Activated CD4-positive, alpha-beta T cell treated with anti-CD3 and anti-CD28 coated beads for 36 hours (primary cell): ENCODE data around the gene SUPT5H. TPM values are rescaled to one million over a fixed set of nuclear protein-coding genes. Genes with fewer than 3 reads are reported as not detected.

Source experiments
- ATAC-seq: fragments of 200-7000 bp; cut with Tn5 transposase; one replicate; pipeline ENCODE4 v1.10.0; 2021; ENCODE audit warnings: mild to moderate bottlenecking, moderate library complexity
- CTCF ChIA-PET: fragments of 350-600 bp; sonication (Branson Sonifier 250); formaldehyde crosslinking; loops from one replicate; lab custom pipeline; 2021; ENCODE audit warnings: antibody characterized with exemption; lab: Charles Lee
- POLR2A ChIA-PET: fragments of 350-600 bp; sonication (Branson Sonifier 250); formaldehyde crosslinking; loops from one replicate; lab custom pipeline; 2021; ENCODE audit warnings: antibody characterized with exemption, inconsistent platforms; lab: Charles Lee
- DNase-seq: peaks from one replicate; pipeline ENCODE4 v3.0.0-alpha.2; 2020
- H3K27ac Mint-ChIP-seq: one replicate; pipeline ENCODE4 v1.8.0; 2021; ENCODE audit warnings: mixed read lengths
- H3K27me3 Mint-ChIP-seq: one replicate; pipeline ENCODE4 v1.8.0; 2021; ENCODE audit warnings: mixed read lengths
- H3K36me3 Mint-ChIP-seq: one replicate; pipeline ENCODE4 v1.8.0; 2021; ENCODE audit warnings: low read depth, mixed read lengths
- H3K4me1 Mint-ChIP-seq: one replicate; pipeline ENCODE4 v1.8.0; 2021; ENCODE audit warnings: mixed read lengths
- H3K4me3 Mint-ChIP-seq: one replicate; pipeline ENCODE4 v1.8.0; 2021; ENCODE audit warnings: mild to moderate bottlenecking, moderate library complexity, mixed read lengths
- H3K9me3 Mint-ChIP-seq: one replicate; pipeline ENCODE4 v1.8.0; 2021; ENCODE audit warnings: low read depth, mixed read lengths
- intact Hi-C, 2 experiments: fragments of 100-400 bp; cut with DNase I in 1 of 2; cut with micrococcal nuclease in 1 of 2; formaldehyde crosslinking; loops; one replicate each; pipeline versions ENCODE4 v1.14.2 to v1.15.1; 2022 to 2024; cut with DNase I, micrococcal nuclease
- total RNA-seq, 2 experiments: library from RNA; stranded (reverse); gene quantifications; one replicate each; pipeline ENCODE4 v1.2.3, GENCODE V29; 2021

The SUPT5H gene
- 100 to 1,000 TPM; 157 to 165 TPM for total RNA-seq

DNA sequence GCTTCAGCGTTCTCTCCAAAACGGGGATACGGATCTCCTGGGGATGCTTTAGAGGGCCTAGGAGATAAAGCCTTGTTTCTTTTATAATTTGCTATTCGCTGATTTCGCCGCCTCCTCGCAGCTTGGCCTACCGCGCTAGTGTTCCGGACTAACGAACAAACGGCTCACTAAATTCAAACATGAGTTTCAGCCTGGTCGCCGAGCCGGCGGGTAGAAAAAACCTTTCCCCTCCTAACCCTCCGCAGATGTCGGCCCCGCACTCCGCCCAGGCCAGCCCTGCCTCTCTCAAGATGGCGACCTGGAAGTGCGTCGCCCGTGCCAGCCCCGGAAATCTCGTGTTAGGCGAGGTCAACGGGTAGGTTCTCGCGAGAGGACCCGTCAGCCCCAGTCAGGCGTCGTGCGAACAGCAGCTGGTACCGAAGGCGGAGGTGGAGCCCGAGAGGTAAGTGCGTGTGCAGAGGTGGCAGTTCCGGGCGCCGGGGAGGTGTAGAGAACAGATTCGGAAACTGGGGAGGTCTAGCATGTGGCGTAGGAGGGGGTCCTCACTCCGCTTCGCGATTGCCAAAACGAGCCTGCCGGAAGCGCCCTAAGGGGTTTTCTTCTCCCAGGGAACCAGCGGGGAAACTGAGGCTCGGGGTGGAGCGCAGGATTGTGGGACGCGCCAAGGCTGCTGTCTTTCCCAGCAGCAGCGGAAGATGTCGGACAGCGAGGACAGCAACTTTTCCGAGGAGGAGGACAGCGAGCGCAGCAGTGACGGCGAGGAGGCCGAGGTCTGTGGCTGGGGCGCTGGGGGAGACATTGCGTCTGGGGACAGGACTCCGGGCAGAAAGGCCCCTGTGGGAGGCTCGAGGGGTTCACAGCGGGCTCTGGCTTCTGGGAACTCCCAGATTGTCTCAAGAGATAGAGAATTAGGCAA is at the start of gene SUPT5H:
TSS of gene SUPT5H (plus strand) at position 387 of the 916 bp plus-strand sequence. CDS start at position 696, 309 bp downstream.
- DNase-seq: peak; percentile 99
- Mint-ChIP-seq H3K27me3 (no peaks in the 10 kb centered on the region), H3K9me3 (no peaks in the 10 kb centered on the region), H3K4me3 (peak within 1 kb of the TSS; percentile 100), H3K4me1 (peaks cover 42% of the 10 kb centered on the region), H3K36me3 (peaks cover 43% of the 10 kb centered on the region), H3K27ac (peak within 1 kb of the TSS; percentile 100)
- peak; percentile 89 for ATAC-seq
- POLR2A ChIA-PET: interaction anchor here (0.7 to 3.8 kb wide), 5 partner anchors 9 to 103 kb away, joined by 3 to 50 read pairs (median 4); partner anchors contain the start of genes RPS16 and SAMD4B
- intact Hi-C loops: loop anchor here (1.0 to 10.0 kb wide), 16 partner anchors 9 to 903 kb away; partner anchors contain the start of genes TIMM50 (in 2 of the 2), C19orf47 (in 1 of the 2), DYRK1B (in 1 of the 2) and EID2 (in 1 of the 2)
- CTCF ChIA-PET: interaction anchor here (0.6 to 2.3 kb wide), 12 partner anchors 10 to 1332 kb away, joined by 3 to 9 read pairs (median 3); partner anchors contain the start of genes DLL3, EID2B and RPS16

DNA sequence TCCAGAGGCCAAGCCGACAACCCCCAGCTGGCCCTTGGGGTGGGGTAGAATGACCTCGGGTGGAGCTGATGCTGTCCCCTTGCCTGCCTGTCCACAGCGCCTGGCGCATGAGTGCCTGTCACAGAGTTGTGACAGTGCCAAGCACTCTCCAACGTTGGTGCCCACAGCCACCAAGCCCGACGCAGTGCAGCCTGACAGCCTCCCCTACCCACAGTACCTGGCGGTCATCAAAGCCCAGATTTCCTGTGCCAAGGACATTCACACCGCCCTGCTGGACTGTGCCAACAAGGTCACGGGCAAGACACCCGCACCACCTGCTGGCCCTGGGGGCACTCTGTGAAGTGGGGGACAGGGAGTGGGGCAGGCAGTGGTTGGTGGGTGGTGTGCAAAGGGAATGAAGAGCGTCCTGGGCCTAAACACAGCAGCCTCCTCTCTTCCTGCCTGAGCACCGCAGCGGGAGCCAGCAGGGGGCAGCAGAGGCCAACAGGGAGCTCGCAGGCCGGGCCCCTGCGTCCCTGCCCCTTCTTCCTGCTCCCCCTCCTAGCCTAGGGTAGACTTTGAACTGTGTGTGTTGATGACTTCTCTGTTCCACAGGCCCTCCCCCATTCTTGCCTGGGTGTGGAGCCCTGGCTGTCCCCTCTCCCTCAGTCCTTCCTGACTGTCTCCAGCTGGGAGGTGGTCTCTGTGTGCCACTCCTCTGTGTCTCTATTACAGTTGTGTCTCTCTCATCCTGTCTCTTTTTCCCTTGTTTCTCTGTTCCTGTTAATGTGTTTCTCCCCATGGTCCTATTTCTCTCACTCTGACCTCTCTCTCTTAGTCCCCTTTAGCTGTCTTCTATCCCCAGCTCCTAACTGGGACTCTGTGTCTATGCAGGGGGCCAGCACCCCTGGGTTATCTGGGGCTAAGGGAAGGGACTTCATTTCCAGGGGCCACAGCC is 47.8 kb upstream of the SUPT5H start:
- Mint-ChIP-seq H3K27ac (peak overlapping the region; percentile 97), H3K27me3 (no peaks in the 10 kb centered on the region), H3K4me1 (peaks cover 59% of the 10 kb centered on the region), H3K9me3 (no peaks in the 10 kb centered on the region), H3K4me3 (peak overlapping the region; percentile 52), H3K36me3 (peaks cover 24% of the 10 kb centered on the region)
- CTCF ChIA-PET: interaction anchor here (0.6 to 3.7 kb wide), 27 partner anchors 10 to 185 kb away, joined by 3 to 79 read pairs (median 4); partner anchors contain the start of genes GMFG, PLEKHG2, RPS16 and SAMD4B
- intact Hi-C loops: loop anchor here (1.0 to 5.0 kb wide), 3 partner anchors 15 to 185 kb away; partner anchors contain the start of gene PLEKHG2 (in 2 of the 2)
- POLR2A ChIA-PET: interaction anchor here (1.1 to 2.4 kb wide), 5 partner anchors 10 to 51 kb away, joined by 3 to 42 read pairs (median 14); partner anchors contain the start of genes PLEKHG2, RPS16 and ZFP36
- ATAC-seq: peak; percentile 58
- peak; percentile 97 for DNase-seq

DNA sequence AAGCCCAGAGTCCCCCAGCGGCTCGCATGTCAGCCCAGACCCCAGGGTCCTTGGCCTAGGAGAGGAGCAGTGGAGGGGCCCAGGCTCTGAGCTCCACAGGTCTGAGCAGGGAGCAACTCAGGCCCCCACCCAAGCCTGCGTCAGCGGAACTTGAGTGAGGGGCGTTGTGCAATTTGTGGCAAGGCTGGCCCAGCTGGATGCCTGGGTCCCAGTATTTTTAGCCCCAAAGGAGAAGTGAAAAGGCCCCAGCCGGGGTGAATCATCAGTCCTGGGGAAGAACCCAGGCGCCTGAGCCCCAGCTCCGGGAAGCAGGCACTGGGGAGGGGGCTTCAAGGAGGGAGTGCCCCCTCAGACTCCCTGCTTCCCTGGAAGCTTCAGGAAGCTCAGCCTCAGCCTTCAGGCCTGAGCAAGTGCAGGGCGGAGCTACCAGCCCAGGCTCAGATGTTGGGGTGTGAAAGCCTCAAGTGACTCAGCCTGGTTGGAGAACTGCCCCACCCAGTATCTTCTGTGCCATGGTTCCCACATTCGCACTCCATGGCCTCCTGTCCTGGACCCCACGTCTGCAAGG is 47.0 kb upstream of the SUPT5H start:
- ATAC-seq: peak; percentile 16
- Mint-ChIP-seq H3K27ac (peak overlapping the region; percentile 97), H3K27me3 (no peaks in the 10 kb centered on the region), H3K4me3 (peak overlapping the region; percentile 52), H3K4me1 (peaks cover 60% of the 10 kb centered on the region), H3K36me3 (peaks cover 22% of the 10 kb centered on the region), H3K9me3 (no peaks in the 10 kb centered on the region)
- DNase-seq: peak; percentile 81
- intact Hi-C loops: loop anchor here (5.0 kb wide), 2 partner anchors 34 to 186 kb away; no protein-coding TSS in a partner anchor
- ChIA-PET POLR2A (interaction anchor here (0.7 to 2.4 kb wide), 6 partner anchors 10 to 50 kb away, joined by 3 to 42 read pairs (median 10); partner anchors contain the start of genes PLEKHG2, RPS16 and ZFP36), CTCF (interaction anchor here (0.6 to 3.7 kb wide), 27 partner anchors 9 to 186 kb away, joined by 3 to 79 read pairs (median 4); partner anchors contain the start of genes GMFG, PLEKHG2, RPS16 and SAMD4B)

DNA sequence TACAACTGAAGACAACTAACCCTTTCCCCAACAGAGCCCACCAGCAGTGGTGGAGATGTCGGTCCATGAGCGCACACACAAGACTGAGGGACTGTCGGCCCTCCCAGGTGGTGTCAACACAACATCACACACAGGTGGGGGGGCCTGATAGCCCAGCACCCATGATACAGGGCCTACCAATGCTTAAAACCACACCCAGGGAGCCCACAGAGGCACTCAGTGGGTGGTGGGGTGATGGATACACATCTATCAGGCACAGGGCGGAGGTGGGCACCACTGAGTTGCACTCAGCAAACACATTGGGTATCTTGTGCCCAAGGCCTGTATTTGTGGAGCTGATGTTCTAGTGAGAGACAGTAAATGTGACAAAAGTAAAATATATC is 45.7 kb upstream of the SUPT5H start:
- Mint-ChIP-seq H3K36me3 (peaks cover 16% of the 10 kb centered on the region), H3K27me3 (no peaks in the 10 kb centered on the region), H3K4me3 (no peak overlapping the region), H3K4me1 (peaks cover 63% of the 10 kb centered on the region), H3K27ac (peak overlapping the region; percentile 97), H3K9me3 (no peaks in the 10 kb centered on the region)
- POLR2A ChIA-PET: no interaction called here
- no peak for ATAC-seq
- CTCF ChIA-PET: interaction anchor here (0.5 to 3.7 kb wide), 3 partner anchors 12 to 49 kb away, joined by 3 to 79 read pairs (median 4); partner anchors contain the start of gene PLEKHG2
- DNase-seq: no peak
- intact Hi-C loops: loop anchor here (5.0 to 10.0 kb wide), 6 partner anchors 33 to 1215 kb away; partner anchors contain the start of genes DYRK1B (in 1 of the 2) and RASGRP4 (in 1 of the 2)

DNA sequence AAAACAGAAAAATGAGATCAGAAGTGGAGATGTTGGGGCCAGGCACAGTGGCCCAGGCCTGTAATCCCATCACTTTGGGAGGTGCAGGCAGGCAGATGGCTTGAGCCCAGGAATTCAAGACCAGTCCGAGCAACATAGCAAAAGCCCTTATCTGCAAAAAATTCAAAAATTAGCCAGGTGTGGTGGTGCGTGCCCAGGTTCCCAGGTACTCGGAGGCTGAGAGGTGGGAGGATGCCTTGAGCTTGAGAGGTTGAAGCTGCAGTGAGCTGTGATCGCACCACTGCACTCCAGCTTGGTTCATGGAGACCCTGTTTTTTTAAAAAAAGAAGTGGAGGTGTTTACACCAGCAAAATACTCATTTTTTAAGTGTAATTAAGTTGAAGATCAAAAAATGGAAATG is 45.3 kb upstream of the SUPT5H start:
- peaks cover 14% of the 10 kb centered on the region for H3K36me3 Mint-ChIP-seq
- no peaks in the 10 kb centered on the region for H3K9me3 Mint-ChIP-seq
- no peak overlapping the region for H3K4me3 Mint-ChIP-seq
- ChIA-PET POLR2A (no interaction called here), CTCF (interaction anchor here (0.5 to 0.7 kb wide), 2 partner anchors 12 to 50 kb away, joined by 3 to 4 read pairs; no protein-coding TSS in a partner anchor)
- H3K27me3 Mint-ChIP-seq: no peaks in the 10 kb centered on the region
- ATAC-seq: no peak
- peak overlapping the region; percentile 97 for H3K27ac Mint-ChIP-seq
- DNase-seq: no peak
- intact Hi-C loops: loop anchor here in 1 of 2 experiments (5.0 to 10.0 kb wide), 4 partner anchors 432 to 1215 kb away; partner anchors contain the start of genes DYRK1B and RASGRP4
- H3K4me1 Mint-ChIP-seq: peaks cover 67% of the 10 kb centered on the region

DNA sequence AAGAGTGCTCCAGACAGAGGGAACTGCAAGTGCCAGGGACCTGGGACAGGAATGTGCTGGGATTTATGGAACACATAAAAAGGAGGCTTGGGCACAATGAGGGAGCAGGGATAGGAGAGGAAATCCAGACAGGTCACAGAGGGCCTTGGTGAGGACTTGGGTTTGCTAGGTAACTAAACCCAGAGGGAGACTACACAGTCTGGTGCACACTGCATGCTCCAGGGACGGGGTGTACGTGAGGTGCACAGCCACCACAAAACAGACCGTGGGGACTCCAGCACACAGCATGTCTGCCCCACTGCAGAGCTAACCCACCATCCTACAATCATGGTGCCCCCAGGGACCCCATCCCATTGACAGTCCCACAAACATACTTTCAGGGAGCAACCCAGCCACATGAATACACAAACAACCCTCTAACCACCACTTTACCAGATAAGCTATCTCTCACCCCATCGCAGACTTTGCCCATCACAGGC is 44.3 kb upstream of the SUPT5H start:
- Mint-ChIP-seq H3K4me1 (peaks cover 74% of the 10 kb centered on the region), H3K27me3 (no peaks in the 10 kb centered on the region), H3K4me3 (peak overlapping the region; percentile 75), H3K9me3 (no peaks in the 10 kb centered on the region), H3K27ac (peak overlapping the region; percentile 100), H3K36me3 (peaks cover 11% of the 10 kb centered on the region)
- ChIA-PET POLR2A (interaction anchor here (0.8 to 2.3 kb wide), 6 partner anchors 10 to 47 kb away, joined by 3 to 34 read pairs (median 16); partner anchors contain the start of genes MED29, PAF1, PLEKHG2 and RPS16), CTCF (interaction anchor here (0.8 to 2.5 kb wide), 5 partner anchors 10 to 59 kb away, joined by 3 to 29 read pairs (median 10); partner anchors contain the start of genes MED29, PAF1, PLEKHG2 and RPS16)
- DNase-seq (no peak), ATAC-seq (peak; percentile 4)
- intact Hi-C loops: loop anchor here in 1 of 2 experiments (5.0 to 10.0 kb wide), 4 partner anchors 431 to 1214 kb away; partner anchors contain the start of genes DYRK1B and RASGRP4

DNA sequence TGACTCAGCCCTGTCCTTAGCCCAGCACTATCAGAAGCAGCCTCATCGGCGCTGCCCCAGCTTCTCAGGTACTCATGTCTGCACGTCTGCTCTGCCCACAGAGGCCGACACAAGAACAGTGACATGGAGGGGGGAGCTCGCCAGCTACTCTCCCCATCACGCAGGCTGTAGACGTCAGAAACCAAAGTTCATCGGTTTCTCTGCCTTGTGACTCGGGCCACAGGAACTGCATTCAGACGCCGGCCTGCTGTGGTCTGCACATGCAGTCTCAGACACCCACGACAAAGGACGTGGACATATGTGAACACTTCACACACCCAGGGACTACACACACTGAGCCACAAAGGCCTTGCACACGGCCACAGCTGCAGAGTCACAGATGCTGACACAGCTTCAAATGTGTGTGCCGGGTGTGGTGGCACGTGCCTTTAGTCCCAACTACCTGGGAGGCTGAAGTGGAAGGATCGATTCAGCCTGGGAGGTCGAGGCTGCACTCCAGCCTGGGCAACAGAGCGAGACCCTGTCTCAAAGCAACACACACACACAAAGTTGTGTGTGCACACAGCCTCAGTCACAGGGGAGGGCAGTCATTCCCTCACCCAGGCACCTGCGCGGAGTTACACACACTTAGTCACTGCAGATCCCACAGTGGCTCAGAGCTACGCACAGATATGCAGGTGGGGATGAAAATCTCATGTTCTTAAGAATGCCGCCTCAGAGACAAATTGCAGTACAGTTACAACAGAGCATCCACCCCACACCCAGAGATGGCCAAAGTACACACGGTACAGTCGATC is 43.6 kb upstream of the SUPT5H start:
- intact Hi-C loops: loop anchor here (1.0 to 10.0 kb wide), 8 partner anchors 11 to 1213 kb away; partner anchors contain the start of genes DYRK1B (in 1 of the 2), MRPS12 (in 1 of the 2), PLEKHG2 (in 1 of the 2) and RASGRP4 (in 1 of the 2)
- H3K27ac Mint-ChIP-seq: peak overlapping the region; percentile 100
- H3K36me3 Mint-ChIP-seq: peaks cover 12% of the 10 kb centered on the region
- CTCF ChIA-PET: interaction anchor here (0.5 to 2.5 kb wide), 7 partner anchors 10 to 180 kb away, joined by 3 to 29 read pairs (median 5); partner anchors contain the start of genes MED29, PAF1, PLEKHG2 and RPS16
- peaks cover 76% of the 10 kb centered on the region for H3K4me1 Mint-ChIP-seq
- no peaks in the 10 kb centered on the region for H3K9me3 Mint-ChIP-seq
- ATAC-seq (peak; percentile 60), DNase-seq (peak; percentile 92)
- peak overlapping the region; percentile 75 for H3K4me3 Mint-ChIP-seq
- POLR2A ChIA-PET: interaction anchor here (0.6 to 2.3 kb wide), 8 partner anchors 10 to 60 kb away, joined by 3 to 34 read pairs (median 7); partner anchors contain the start of genes MED29, PAF1, PLEKHG2 and RPS16
- no peaks in the 10 kb centered on the region for H3K27me3 Mint-ChIP-seq

DNA sequence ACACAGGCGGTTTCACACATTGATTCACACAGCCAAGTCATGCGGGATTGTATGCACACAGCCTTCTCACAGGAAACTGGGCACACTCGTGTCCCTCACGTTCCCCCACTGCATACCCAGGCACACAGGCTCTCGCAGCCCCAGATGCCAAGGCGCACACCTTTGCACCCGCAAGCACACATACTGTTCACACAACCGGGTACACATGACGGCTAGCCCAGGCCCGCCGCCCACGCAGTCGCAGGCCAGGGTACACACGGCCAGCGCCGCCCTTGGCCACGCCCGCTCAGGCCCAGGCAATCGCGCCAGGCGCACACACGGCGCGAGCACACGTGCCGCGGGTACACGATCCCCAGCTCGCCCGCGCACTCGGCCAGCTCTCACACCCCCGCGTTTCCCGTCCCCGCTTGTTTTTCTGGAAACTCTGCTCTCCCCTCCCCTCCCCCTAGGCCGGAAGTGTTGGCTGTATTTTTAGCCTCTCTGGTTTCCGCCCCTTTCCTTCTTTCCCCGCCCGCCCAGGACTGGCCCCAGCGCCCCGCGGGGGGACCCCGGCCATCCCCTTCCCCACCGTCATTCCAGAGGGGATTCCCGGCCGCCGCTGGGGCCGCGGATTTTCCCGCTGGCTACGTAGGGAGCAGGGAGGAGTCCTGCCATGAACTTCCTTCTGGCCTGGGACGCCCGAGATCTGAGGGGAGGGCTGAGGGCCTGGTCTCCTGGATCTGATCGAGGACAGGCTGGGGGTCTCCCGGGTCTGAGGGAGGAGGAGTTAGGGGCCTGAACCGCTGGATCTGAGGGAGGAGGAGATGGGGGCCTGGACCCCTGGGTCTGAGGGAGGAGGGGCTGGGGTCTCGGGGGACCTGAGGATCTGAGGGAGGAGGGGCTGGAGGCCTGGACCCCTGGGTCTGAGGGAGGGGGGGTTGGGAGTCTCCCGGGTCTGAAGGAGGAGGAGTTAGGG is 42.8 kb upstream of the SUPT5H start:
- intact Hi-C loops: loop anchor here (1.0 to 10.0 kb wide), 8 partner anchors 10 to 1212 kb away; partner anchors contain the start of genes DYRK1B (in 1 of the 2), MRPS12 (in 1 of the 2), PLEKHG2 (in 1 of the 2) and RASGRP4 (in 1 of the 2)
- DNase-seq: peak; percentile 93

More for the DNA sequence above, 42.8 kb upstream of the SUPT5H start:
- no peaks in the 10 kb centered on the region for H3K27me3 Mint-ChIP-seq
- peak overlapping the region; percentile 100 for H3K27ac Mint-ChIP-seq
- H3K4me1 Mint-ChIP-seq: peaks cover 73% of the 10 kb centered on the region
- H3K9me3 Mint-ChIP-seq: no peaks in the 10 kb centered on the region
- H3K4me3 Mint-ChIP-seq: peak overlapping the region; percentile 75
- H3K36me3 Mint-ChIP-seq: peaks cover 21% of the 10 kb centered on the region
- peak; percentile 2 for ATAC-seq
- ChIA-PET CTCF (interaction anchor here (0.9 to 2.5 kb wide), 4 partner anchors 9 to 33 kb away, joined by 3 to 29 read pairs (median 12); partner anchors contain the start of genes MED29, PAF1, PLEKHG2 and RPS16), POLR2A (interaction anchor here (0.6 to 2.3 kb wide), 7 partner anchors 9 to 60 kb away, joined by 3 to 34 read pairs (median 10); partner anchors contain the start of genes MED29, PAF1, PLEKHG2 and RPS16)
